Measurements from ENCODE around the gene NUDT5. TPM values are rescaled to one million over a fixed set of nuclear protein-coding genes. Genes with fewer than 3 reads are reported as not detected.
"Not testable (repeated sequence)": the region's sequence is repeated elsewhere in the genome, so short reads cannot be mapped to it uniquely, and the experiment has no call there.

Gene NUDT5
- total RNA-seq, 2 experiments from 2014 or later = 55.7 to 105 TPM

- intact Hi-C loops (cut with micrococcal nuclease; ENCODE audit: unreplicated experiment) = no loop called here
- POLR2A ChIA-PET = no interaction called here
Observed at GRCh38 chr10:12179606-12180170, 16.0 kb downstream of the NUDT5 start.

GRCh38 chr10:12177642-12178041 is 18.0 kb downstream of the NUDT5 start:
- no peaks in the 10 kb centered on the region for H3K79me2 ChIP-seq (ENCODE audit: insufficient read depth, low read depth, low read length)
- ChIA-PET POLR2A (interaction anchor here (0.6 to 1.9 kb wide), 2 partner anchors 12 to 532 kb away, joined by 3 to 5 read pairs; no protein-coding TSS in a partner anchor), CTCF (ENCODE audit: unreplicated experiment) (no interaction called here)
- no peak overlapping the region for H3K4me3 ChIP-seq (ENCODE audit: low read depth, low read length, poor library complexity, severe bottlenecking)
- no peaks in the 10 kb centered on the region for H3K9me3 ChIP-seq (ENCODE audit: low read length)
- H2AFZ ChIP-seq (ENCODE audit: low read length) = no peak overlapping the region
- H3K36me3 ChIP-seq (ENCODE audit: insufficient read depth, low read length) = peaks cover 87% of the 10 kb centered on the region
- no peak overlapping the region for H3K4me2 ChIP-seq (ENCODE audit: low read length)
- no peak for TF ChIP-seq EZH2phosphoT487 (IDR thresholded peaks at IDR 0.05; ENCODE audit: borderline replicate concordance, low read depth, low read length)
- no peak overlapping the region for H3K27ac ChIP-seq (ENCODE audit: low read depth, low read length, poor library complexity, severe bottlenecking)
- no TSS peak for BruUV-seq (replicated peaks)
- intact Hi-C loops (cut with micrococcal nuclease; ENCODE audit: unreplicated experiment) = no loop called here
- DNase-seq (ENCODE audit: low spot score) = no peak
- no peaks in the 10 kb centered on the region for H4K20me1 ChIP-seq (ENCODE audit: insufficient read depth, low read length)
- H3K9me2 ChIP-seq (ENCODE audit: insufficient read depth, low read length) = no peaks in the 10 kb centered on the region
- H3K4me1 ChIP-seq (ENCODE audit: insufficient read depth, low read length, poor library complexity, severe bottlenecking) = peaks cover 6% of the 10 kb centered on the region

More at GRCh38 chr10:12179606-12180170, 16.0 kb downstream of the NUDT5 start:
- peaks cover 79% of the 10 kb centered on the region for H3K36me3 ChIP-seq (ENCODE audit: insufficient read depth, low read length)
- no peaks in the 10 kb centered on the region for H3K79me2 ChIP-seq (ENCODE audit: insufficient read depth, low read depth, low read length)
- H4K20me1 ChIP-seq (ENCODE audit: insufficient read depth, low read length) = no peaks in the 10 kb centered on the region
- no peaks in the 10 kb centered on the region for H3K9me3 ChIP-seq (ENCODE audit: low read length)
- no peak for DNase-seq (ENCODE audit: low spot score)
- no TSS peak for BruUV-seq (replicated peaks)
- no peak for TF ChIP-seq CTCF (conservative IDR thresholded peaks at IDR 0.05; ENCODE audit: low read length)
- no peak for TF ChIP-seq EZH2phosphoT487 (IDR thresholded peaks at IDR 0.05; ENCODE audit: borderline replicate concordance, low read depth, low read length)
- CTCF ChIA-PET (ENCODE audit: unreplicated experiment) = interaction anchor here (0.5 kb wide), 1 partner anchor 149 kb away, joined by 3 read pairs; no protein-coding TSS in a partner anchor
- H3K4me1 ChIP-seq (ENCODE audit: insufficient read depth, low read length, poor library complexity, severe bottlenecking) = peaks cover 6% of the 10 kb centered on the region
- H3K4me2 ChIP-seq (ENCODE audit: low read length) = no peak overlapping the region
- no peak overlapping the region for H3K27ac ChIP-seq (ENCODE audit: low read depth, low read length, poor library complexity, severe bottlenecking)
- no peak overlapping the region for H2AFZ ChIP-seq (ENCODE audit: low read length)
- no peak overlapping the region for H3K4me3 ChIP-seq (ENCODE audit: low read depth, low read length, poor library complexity, severe bottlenecking)
- no peaks in the 10 kb centered on the region for H3K9me2 ChIP-seq (ENCODE audit: insufficient read depth, low read length)

- CTCF ChIA-PET (ENCODE audit: unreplicated experiment); H3K9me3 ChIP-seq (ENCODE audit: low read length): not testable (repeated sequence)
Observed at GRCh38 chr10:12171512-12171911, 24.2 kb downstream of the NUDT5 start.

More at GRCh38 chr10:12171512-12171911, 24.2 kb downstream of the NUDT5 start:
- BruUV-seq (replicated peaks); DNase-seq (ENCODE audit: low spot score); H3K27ac ChIP-seq (ENCODE audit: low read depth, low read length, poor library complexity, severe bottlenecking); H4K20me1 ChIP-seq (ENCODE audit: insufficient read depth, low read length); H3K79me2 ChIP-seq (ENCODE audit: insufficient read depth, low read depth, low read length); H3K4me1 ChIP-seq (ENCODE audit: insufficient read depth, low read length, poor library complexity, severe bottlenecking); H3K9me2 ChIP-seq (ENCODE audit: insufficient read depth, low read length); H3K4me3 ChIP-seq (ENCODE audit: low read depth, low read length, poor library complexity, severe bottlenecking); H3K4me2 ChIP-seq (ENCODE audit: low read length); H2AFZ ChIP-seq (ENCODE audit: low read length); intact Hi-C loops (cut with micrococcal nuclease; ENCODE audit: unreplicated experiment): not testable (repeated sequence)
- POLR2A ChIA-PET = interaction anchor here (1.0 to 1.1 kb wide), 2 partner anchors 13 to 21 kb away, joined by 3 to 4 read pairs; no protein-coding TSS in a partner anchor
- peaks cover 85% of the 10 kb centered on the region for H3K36me3 ChIP-seq (ENCODE audit: insufficient read depth, low read length)

Measured in OCI-LY7 (cell line).